ENCODE measurements around the gene TEX261. TPM values are rescaled to one million over a fixed set of nuclear protein-coding genes. Genes with fewer than 3 reads are reported as not detected.

The TEX261 gene
- total RNA-seq, 1 experiment from 2014 or later, result 54.2 TPM

GRCh38 chr2:70937866-70938585, 56.6 kb downstream of the TEX261 start:
- no TSS peak for BruUV-seq (replicated peaks)
- CTCF ChIA-PET, result no interaction called here
- intact Hi-C loops (cut with micrococcal nuclease), result no loop called here
- Histone ChIP-seq H3K79me2 (ENCODE audit: low read length) (no peaks in the 10 kb centered on the region), H3K36me3 (ENCODE audit: low read depth, low read length) (no peaks in the 10 kb centered on the region), H3K4me1 (ENCODE audit: insufficient read depth, low read length) (no peaks in the 10 kb centered on the region), H4K20me1 (ENCODE audit: low read length) (no peaks in the 10 kb centered on the region), H2AFZ (ENCODE audit: low read length) (no peak overlapping the region), H3K27me3 (ENCODE audit: low read length) (no peaks in the 10 kb centered on the region), H3K27ac (ENCODE audit: low read length) (no peak overlapping the region), H3K9me2 (replicated peaks; ENCODE audit: low read length) (no peaks in the 10 kb centered on the region), H3K9ac (ENCODE audit: low read length) (no peak overlapping the region), H3K9me3 (ENCODE audit: low read length) (no peaks in the 10 kb centered on the region), H3K4me3 (ENCODE audit: low read length) (no peak overlapping the region), H3K4me2 (ENCODE audit: low read length) (no peak overlapping the region), H3F3A (ENCODE audit: low read length, unreplicated experiment) (no peaks in the 10 kb centered on the region)
- TF ChIP-seq CTCF (conservative IDR thresholded peaks at IDR 0.05; ENCODE audit: low read depth, low read length) (no peak), EZH2phosphoT487 (IDR thresholded peaks at IDR 0.05; ENCODE audit: borderline replicate concordance, low read length) (no peak), EZH2 (IDR thresholded peaks at IDR 0.05; ENCODE audit: low read length, unreplicated experiment) (no peak)
- DNase-seq, result no peak
- POLR2A ChIA-PET (ENCODE audit: unreplicated experiment), result no interaction called here
- ATAC-seq, result no peak

GRCh38 chr2:70936979-70937811, 57.5 kb downstream of the TEX261 start:
- H3K4me1 ChIP-seq (ENCODE audit: insufficient read depth, low read length), result no peaks in the 10 kb centered on the region
- no TSS peak for BruUV-seq (replicated peaks)
- intact Hi-C loops (cut with micrococcal nuclease), result no loop called here
- no peak overlapping the region for H3K9ac ChIP-seq (ENCODE audit: low read length)
- no peaks in the 10 kb centered on the region for H3K36me3 ChIP-seq (ENCODE audit: low read depth, low read length)
- CTCF ChIA-PET, result no interaction called here
- TF ChIP-seq EZH2 (IDR thresholded peaks at IDR 0.05; ENCODE audit: low read length, unreplicated experiment), result no peak
- TF ChIP-seq CTCF (conservative IDR thresholded peaks at IDR 0.05; ENCODE audit: low read depth, low read length), result no peak
- TF ChIP-seq EZH2phosphoT487 (IDR thresholded peaks at IDR 0.05; ENCODE audit: borderline replicate concordance, low read length), result no peak
- no peaks in the 10 kb centered on the region for H4K20me1 ChIP-seq (ENCODE audit: low read length)
- H3K27me3 ChIP-seq (ENCODE audit: low read length), result no peaks in the 10 kb centered on the region
- ATAC-seq (no peak), DNase-seq (no peak)
- no peaks in the 10 kb centered on the region for H3K79me2 ChIP-seq (ENCODE audit: low read length)
- no peak overlapping the region for H2AFZ ChIP-seq (ENCODE audit: low read length)
- POLR2A ChIA-PET (ENCODE audit: unreplicated experiment), result no interaction called here
- no peaks in the 10 kb centered on the region for H3F3A ChIP-seq (ENCODE audit: low read length, unreplicated experiment)
- no peaks in the 10 kb centered on the region for H3K9me2 ChIP-seq (replicated peaks; ENCODE audit: low read length)
- H3K9me3 ChIP-seq (ENCODE audit: low read length), result no peaks in the 10 kb centered on the region
- H3K4me3 ChIP-seq (ENCODE audit: low read length), result no peak overlapping the region
- no peak overlapping the region for H3K4me2 ChIP-seq (ENCODE audit: low read length)
- H3K27ac ChIP-seq (ENCODE audit: low read length), result no peak overlapping the region
